ENCODE data around the gene EYS. TPM values are rescaled to one million over a fixed set of nuclear protein-coding genes. Genes with fewer than 3 reads are reported as not detected.
"Not testable (repeated sequence)": the region's sequence is repeated elsewhere in the genome, so short reads cannot be mapped to it uniquely, and the experiment has no call there.

EYS gene
- total RNA-seq, 3 donors from 2014 or later, result 1.3 to 2.9 TPM; not detected in 1

DNA sequence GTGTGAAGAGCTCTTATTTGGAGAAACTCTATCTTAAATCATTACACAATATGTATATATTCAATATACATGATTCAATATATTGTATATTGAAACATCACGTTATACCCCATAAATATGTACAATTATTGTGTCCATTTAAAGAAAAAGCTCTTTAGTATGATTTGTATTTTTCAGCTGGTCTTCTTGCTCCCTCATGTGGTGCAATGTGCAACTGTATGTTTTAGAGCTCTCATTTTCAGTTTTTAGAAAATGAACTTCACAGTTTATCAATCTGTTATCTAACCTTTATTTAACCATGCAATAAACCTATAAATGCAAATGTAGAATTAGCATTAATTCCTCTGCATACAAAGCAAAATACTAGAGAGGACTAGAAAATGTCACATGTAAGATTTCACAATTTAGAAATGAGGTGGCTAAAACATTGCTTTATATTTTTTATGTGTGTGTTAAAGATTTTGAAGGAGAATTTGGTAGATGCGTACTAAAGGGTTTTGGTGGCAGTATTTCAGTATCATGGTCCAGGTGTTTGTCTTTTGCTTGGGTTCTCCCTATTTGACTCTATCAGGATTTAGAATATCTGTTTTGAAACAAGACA lies 1904.3 kb downstream of the EYS start:
- Histone ChIP-seq H3K4me3 (no peak overlapping the region), H3K4me1 (peaks cover 0 to 6% of the 10 kb centered on the region in 2 donors), H3K27ac (no peak overlapping the region), H3K27me3 (no peaks in the 10 kb centered on the region), H3K36me3 (no peaks in the 10 kb centered on the region), H3K9me3 (no peaks in the 10 kb centered on the region)
- intact Hi-C loops (cut with DNase I; ENCODE audit: low total_unique reads), result no loop called here
- TF ChIP-seq POLR2AphosphoS5 (IDR thresholded peaks at IDR 0.05) (no peak), CTCF (IDR thresholded peaks at IDR 0.05) (peak in 1 of 3 donors; percentile 13), POLR2A (IDR thresholded peaks at IDR 0.05) (no peak)
- no peak for DNase-seq (ENCODE audit: low spot score in 2 of 2)

- H3K27me3 ChIP-seq; H3K4me3 ChIP-seq; intact Hi-C loops (cut with DNase I; ENCODE audit: low total_unique reads); H3K36me3 ChIP-seq; H3K4me1 ChIP-seq; H3K9me3 ChIP-seq; H3K27ac ChIP-seq; DNase-seq (ENCODE audit: low spot score in 2 of 2): not testable (repeated sequence)
Measured at GRCh38 chr6:63800386-63800785, 1906.6 kb downstream of the EYS start.

DNA sequence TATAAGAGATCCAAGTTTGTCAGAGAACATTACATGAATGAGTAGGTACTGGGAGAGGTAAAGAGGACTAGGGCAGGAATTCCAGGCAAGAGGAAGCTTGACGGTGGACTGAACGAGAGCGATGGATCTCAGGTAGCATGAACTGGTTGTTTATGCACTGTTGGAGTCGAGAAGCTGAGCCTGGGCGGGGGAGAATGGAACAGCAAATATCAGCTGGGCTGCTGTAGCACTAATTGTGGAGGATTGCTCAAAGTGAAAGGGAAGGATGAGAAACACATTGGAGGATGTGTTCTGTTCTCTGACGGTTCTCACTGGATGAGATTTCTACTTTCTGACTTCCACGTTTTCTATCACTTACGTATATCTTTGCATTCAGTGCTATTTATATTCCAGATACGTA lies 1907.2 kb downstream of the EYS start:
- no peaks in the 10 kb centered on the region for H3K4me1 ChIP-seq
- no peak for DNase-seq (ENCODE audit: low spot score in 2 of 2)
- no peak for TF ChIP-seq CTCF (IDR thresholded peaks at IDR 0.05)
- TF ChIP-seq POLR2A (IDR thresholded peaks at IDR 0.05), result no peak
- TF ChIP-seq POLR2AphosphoS5 (IDR thresholded peaks at IDR 0.05), result no peak
- H3K9me3 ChIP-seq, result no peaks in the 10 kb centered on the region
- no peaks in the 10 kb centered on the region for H3K27me3 ChIP-seq
- intact Hi-C loops (cut with DNase I; ENCODE audit: low total_unique reads), result no loop called here
- no peaks in the 10 kb centered on the region for H3K36me3 ChIP-seq
- H3K4me3 ChIP-seq, result no peak overlapping the region
- H3K27ac ChIP-seq, result no peak overlapping the region

DNA sequence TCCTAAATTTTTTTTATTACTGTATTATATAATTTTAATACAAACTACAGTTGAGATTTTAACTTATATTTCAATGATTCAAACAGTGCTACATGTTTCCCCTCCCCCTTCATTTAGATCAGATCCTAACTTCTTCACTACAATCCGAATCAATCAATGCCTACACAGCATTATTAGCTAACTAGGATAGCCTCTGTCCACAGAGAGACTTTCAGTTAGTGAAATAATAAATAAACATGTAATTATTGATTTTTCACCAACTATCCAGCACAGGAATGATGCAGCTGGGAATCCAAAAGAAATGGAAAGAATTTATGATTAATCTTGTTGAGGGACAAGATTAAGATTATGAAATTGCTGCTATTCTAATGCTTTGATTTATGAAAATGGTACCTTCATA lies 1907.7 kb downstream of the EYS start:
- Histone ChIP-seq H3K4me1 (no peaks in the 10 kb centered on the region), H3K4me3 (no peak overlapping the region), H3K27me3 (no peaks in the 10 kb centered on the region), H3K27ac (no peak overlapping the region), H3K36me3 (no peaks in the 10 kb centered on the region), H3K9me3 (no peaks in the 10 kb centered on the region)
- intact Hi-C loops (cut with DNase I; ENCODE audit: low total_unique reads), result no loop called here
- DNase-seq (ENCODE audit: low spot score in 2 of 2), result no peak
- TF ChIP-seq POLR2A (IDR thresholded peaks at IDR 0.05) (no peak), POLR2AphosphoS5 (IDR thresholded peaks at IDR 0.05) (no peak), CTCF (IDR thresholded peaks at IDR 0.05) (no peak)

DNA sequence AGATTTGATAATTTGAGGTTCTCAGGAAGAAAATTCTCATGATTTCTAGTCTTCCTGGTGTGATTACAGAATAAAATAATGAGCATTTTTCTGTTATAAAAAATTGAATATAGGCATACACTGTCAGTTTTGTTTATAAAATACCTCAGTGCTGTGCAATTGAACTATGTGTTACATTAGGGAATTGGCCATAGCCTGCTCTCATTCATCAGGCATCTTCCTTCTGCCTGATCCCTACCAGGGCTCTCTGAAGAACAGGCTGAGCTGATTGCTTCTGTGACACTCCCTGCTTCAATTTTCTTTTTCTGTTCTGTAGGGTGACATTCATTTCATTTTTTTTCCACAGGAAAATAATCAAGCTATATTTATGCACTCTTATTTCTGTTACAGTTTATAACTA lies 1908.6 kb downstream of the EYS start:
- Histone ChIP-seq H3K27ac (no peak overlapping the region), H3K9me3 (no peaks in the 10 kb centered on the region), H3K36me3 (no peaks in the 10 kb centered on the region), H3K27me3 (no peaks in the 10 kb centered on the region), H3K4me3 (no peak overlapping the region), H3K4me1 (no peaks in the 10 kb centered on the region)
- no peak for DNase-seq (ENCODE audit: low spot score in 2 of 2)
- intact Hi-C loops (cut with DNase I; ENCODE audit: low total_unique reads), result no loop called here
- TF ChIP-seq CTCF (IDR thresholded peaks at IDR 0.05) (no peak), POLR2AphosphoS5 (IDR thresholded peaks at IDR 0.05) (no peak), POLR2A (IDR thresholded peaks at IDR 0.05) (no peak)

- H3K36me3 ChIP-seq, result no peaks in the 10 kb centered on the region
- TF ChIP-seq CTCF (IDR thresholded peaks at IDR 0.05), result no peak
- TF ChIP-seq POLR2AphosphoS5 (IDR thresholded peaks at IDR 0.05), result no peak
- TF ChIP-seq POLR2A (IDR thresholded peaks at IDR 0.05), result no peak
- intact Hi-C loops (cut with DNase I; ENCODE audit: low total_unique reads), result no loop called here
- H3K4me3 ChIP-seq, result no peak overlapping the region
- H3K4me1 ChIP-seq, result no peaks in the 10 kb centered on the region
- DNase-seq (ENCODE audit: low spot score in 2 of 2), result no peak
- no peak overlapping the region for H3K27ac ChIP-seq
- H3K27me3 ChIP-seq, result no peaks in the 10 kb centered on the region
- H3K9me3 ChIP-seq, result no peaks in the 10 kb centered on the region
Measured at GRCh38 chr6:63797721-63798120, 1909.3 kb downstream of the EYS start.

Data from breast epithelium (tissue), 4 donors.